ENCODE measurements around the gene MEG3. TPM values are rescaled to one million over a fixed set of nuclear protein-coding genes. Genes with fewer than 3 reads are reported as not detected.

Gene MEG3
- total RNA-seq, 1 experiment from 2014 or later: 338 TPM

GRCh38 chr14:100864960-100865681, 39.2 kb downstream of the MEG3 start:
- Mint-ChIP-seq H3K27ac (no peak overlapping the region), H3K9me3 (peaks cover 9% of the 10 kb centered on the region), H3K4me3 (no peak overlapping the region), H3K27me3 (ENCODE audit: low read depth) (no peaks in the 10 kb centered on the region; the same call in 1 of the 2 replicates), H3K36me3 (peaks cover 29% of the 10 kb centered on the region), H3K4me1 (no peaks in the 10 kb centered on the region)
- DNase-seq (ENCODE audit: low spot score): no peak
- TF ChIP-seq FOXK1 (CRISPR knock-in tag; IDR thresholded peaks at IDR 0.05) (no peak), ZNF425 (CRISPR knock-in tag; conservative IDR thresholded peaks at IDR 0.05) (no peak), NR2C2 (CRISPR knock-in tag; IDR thresholded peaks at IDR 0.05) (no peak), MXD4 (CRISPR knock-in tag; IDR thresholded peaks at IDR 0.05; ENCODE audit: borderline replicate concordance) (no peak)
- ATAC-seq: no peak
- ChIA-PET POLR2A (interaction anchor here (1.1 kb wide), 1 partner anchor 10 kb away, joined by 4 read pairs; no protein-coding TSS in a partner anchor), CTCF (interaction anchor here (2.6 kb wide), 1 partner anchor 14 kb away, joined by 8 read pairs; no protein-coding TSS in a partner anchor)

DNA sequence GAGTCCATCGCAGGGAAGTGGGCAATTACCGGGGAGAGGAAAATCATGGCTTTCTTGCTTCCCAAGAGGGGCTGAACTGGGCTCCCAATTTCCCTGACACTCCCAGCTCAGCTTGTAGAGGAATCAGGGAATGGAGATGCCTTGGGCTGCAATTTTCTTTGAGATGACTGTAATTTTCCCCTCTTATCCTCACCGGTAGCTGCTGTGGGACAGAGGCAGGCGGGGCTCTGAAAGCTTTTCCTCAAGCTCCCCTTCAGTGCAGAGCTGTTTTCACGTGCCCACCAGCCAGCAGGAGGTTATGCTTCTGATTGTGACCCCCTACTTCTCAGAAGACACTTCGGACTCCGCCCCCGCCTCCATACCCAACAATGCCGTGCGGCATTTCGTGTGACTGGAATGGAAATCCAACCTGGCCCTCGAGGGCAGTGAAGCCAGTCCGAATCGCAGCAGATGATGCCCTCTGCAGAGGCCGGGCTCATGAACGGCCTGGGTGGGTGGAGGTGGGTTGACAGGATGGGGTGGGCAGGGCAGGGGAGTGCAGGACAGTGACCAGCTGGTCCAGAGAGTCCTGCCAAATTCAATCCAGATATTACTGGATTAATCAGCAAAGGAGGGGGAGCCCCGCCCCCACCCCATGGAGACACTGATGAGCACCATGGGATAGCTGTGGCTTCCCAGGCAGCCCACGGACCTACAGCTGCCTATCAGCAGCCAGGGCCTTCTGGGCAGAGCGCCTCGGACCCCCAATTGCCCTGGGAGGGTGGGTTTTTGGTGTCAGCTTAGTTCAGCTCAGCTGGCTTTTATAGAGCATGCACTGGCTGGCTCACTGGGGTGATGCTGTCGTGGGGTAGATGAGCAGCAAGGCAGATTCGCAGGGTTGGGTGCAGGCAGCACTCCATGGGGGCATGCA, 40.0 kb downstream of the MEG3 start:
- H3K4me3 Mint-ChIP-seq: no peak overlapping the region
- CTCF ChIA-PET: no interaction called here
- TF ChIP-seq, protein P1, sequence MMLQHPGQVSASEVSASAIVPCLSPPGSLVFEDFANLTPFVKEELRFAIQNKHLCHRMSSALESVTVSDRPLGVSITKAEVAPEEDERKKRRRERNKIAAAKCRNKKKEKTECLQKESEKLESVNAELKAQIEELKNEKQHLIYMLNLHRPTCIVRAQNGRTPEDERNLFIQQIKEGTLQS (CRISPR knock-in tag; conservative IDR thresholded peaks at IDR 0.05): no peak
- TF ChIP-seq TEAD4 (CRISPR knock-in tag; IDR thresholded peaks at IDR 0.05): no peak
- no peak for TF ChIP-seq CREB1 (CRISPR knock-in tag; IDR thresholded peaks at IDR 0.05)
- TF ChIP-seq KAT7 (CRISPR knock-in tag; IDR thresholded peaks at IDR 0.05; ENCODE audit: borderline replicate concordance): no peak
- peaks cover 9% of the 10 kb centered on the region for H3K9me3 Mint-ChIP-seq
- DNase-seq (ENCODE audit: low spot score) (no peak), ATAC-seq (no peak)
- no peak overlapping the region; the same call in 1 of the 2 replicates for H3K27ac Mint-ChIP-seq
- H3K4me1 Mint-ChIP-seq: no peaks in the 10 kb centered on the region
- H3K36me3 Mint-ChIP-seq: peaks cover 25% of the 10 kb centered on the region
- POLR2A ChIA-PET: interaction anchor here (1.1 kb wide), 1 partner anchor 11 kb away, joined by 4 read pairs; no protein-coding TSS in a partner anchor
- no peaks in the 10 kb centered on the region; the same call in 1 of the 2 replicates for H3K27me3 Mint-ChIP-seq (ENCODE audit: low read depth)

GRCh38 chr14:100866666-100867630, 41.0 kb downstream of the MEG3 start:
- Mint-ChIP-seq H3K36me3 (peaks cover 31% of the 10 kb centered on the region), H3K27me3 (ENCODE audit: low read depth) (no peaks in the 10 kb centered on the region; the same call in 1 of the 2 replicates), H3K9me3 (peaks cover 19% of the 10 kb centered on the region), H3K4me1 (no peaks in the 10 kb centered on the region), H3K27ac (no peak overlapping the region), H3K4me3 (no peak overlapping the region)
- ChIA-PET POLR2A (no interaction called here), CTCF (interaction anchor here (0.8 kb wide), 1 partner anchor 12 kb away, joined by 3 read pairs; no protein-coding TSS in a partner anchor)
- DNase-seq (ENCODE audit: low spot score) (no peak), ATAC-seq (no peak)
- TF ChIP-seq ZNF263 (CRISPR knock-in tag; IDR thresholded peaks at IDR 0.05; ENCODE audit: low read depth): no peak
- TF ChIP-seq ATF6 (CRISPR knock-in tag; IDR thresholded peaks at IDR 0.05): no peak
- no peak for TF ChIP-seq MAX (CRISPR knock-in tag; IDR thresholded peaks at IDR 0.05)
- no peak for TF ChIP-seq NR3C1 (CRISPR knock-in tag; conservative IDR thresholded peaks at IDR 0.05; ENCODE audit: low read depth)
- no peak for TF ChIP-seq FOXJ3 (CRISPR knock-in tag; IDR thresholded peaks at IDR 0.05; ENCODE audit: borderline replicate concordance)
- no peak for TF ChIP-seq MYBL2 (CRISPR knock-in tag; IDR thresholded peaks at IDR 0.05)
- TF ChIP-seq FOXP1 (CRISPR knock-in tag; IDR thresholded peaks at IDR 0.05; ENCODE audit: borderline replicate concordance): no peak
- no peak for TF ChIP-seq ZBTB21 (CRISPR knock-in tag; IDR thresholded peaks at IDR 0.05; ENCODE audit: borderline replicate concordance)
- TF ChIP-seq, protein P2, sequence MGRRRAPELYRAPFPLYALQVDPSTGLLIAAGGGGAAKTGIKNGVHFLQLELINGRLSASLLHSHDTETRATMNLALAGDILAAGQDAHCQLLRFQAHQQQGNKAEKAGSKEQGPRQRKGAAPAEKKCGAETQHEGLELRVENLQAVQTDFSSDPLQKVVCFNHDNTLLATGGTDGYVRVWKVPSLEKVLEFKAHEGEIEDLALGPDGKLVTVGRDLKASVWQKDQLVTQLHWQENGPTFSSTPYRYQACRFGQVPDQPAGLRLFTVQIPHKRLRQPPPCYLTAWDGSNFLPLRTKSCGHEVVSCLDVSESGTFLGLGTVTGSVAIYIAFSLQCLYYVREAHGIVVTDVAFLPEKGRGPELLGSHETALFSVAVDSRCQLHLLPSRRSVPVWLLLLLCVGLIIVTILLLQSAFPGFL (CRISPR knock-in tag; IDR thresholded peaks at IDR 0.05; ENCODE audit: borderline replicate concordance): no peak
- TF ChIP-seq JAZF1 (CRISPR knock-in tag; IDR thresholded peaks at IDR 0.05): no peak
